Mesodermal cell (in vitro differentiated cells): Measurements from ENCODE around the gene LRRFIP1.

Experiments used
- H3K27ac ChIP-seq: 2 replicates; pipeline ENCODE4 v1.7.0; 2013; ENCODE audit warnings: mild to moderate bottlenecking, low read depth, low read length, moderate library complexity; ENCODE audit not compliant: severe bottlenecking
- H3K36me3 ChIP-seq: 2 replicates; pipeline ENCODE4 v1.7.1; 2013; ENCODE audit warnings: mild to moderate bottlenecking, low read length, moderate library complexity; ENCODE audit not compliant: control insufficient read depth, insufficient read depth
- H3K4me1 ChIP-seq: one replicate; pipeline ENCODE4 v1.7.1; 2013; ENCODE audit warnings: mild to moderate bottlenecking, low read length; ENCODE audit not compliant: insufficient read depth, control insufficient read depth, poor library complexity, severe bottlenecking
- H3K4me3 ChIP-seq: 2 replicates; pipeline ENCODE4 v1.7.0; 2013; ENCODE audit warnings: low read length, control low read depth, mild to moderate bottlenecking; ENCODE audit not compliant: insufficient read depth, poor library complexity, severe bottlenecking; ENCODE audit errors: extremely low read depth
- H3K9me3 ChIP-seq: 2 replicates; pipeline ENCODE4 v1.7.1; 2013; ENCODE audit warnings: mild to moderate bottlenecking, low read length, moderate library complexity; ENCODE audit not compliant: control insufficient read depth
- WGBS, 2 experiments: methylation state at CpG; one replicate each; pipeline ENCODE4 v1.1.5; 2013; ENCODE audit warnings: missing lambda C conversion rate in 2 of 2; ENCODE audit not compliant: insufficient coverage in 2 of 2; 5-methylcytosine and 5-hydroxymethylcytosine counted together

Gene LRRFIP1

DNA sequence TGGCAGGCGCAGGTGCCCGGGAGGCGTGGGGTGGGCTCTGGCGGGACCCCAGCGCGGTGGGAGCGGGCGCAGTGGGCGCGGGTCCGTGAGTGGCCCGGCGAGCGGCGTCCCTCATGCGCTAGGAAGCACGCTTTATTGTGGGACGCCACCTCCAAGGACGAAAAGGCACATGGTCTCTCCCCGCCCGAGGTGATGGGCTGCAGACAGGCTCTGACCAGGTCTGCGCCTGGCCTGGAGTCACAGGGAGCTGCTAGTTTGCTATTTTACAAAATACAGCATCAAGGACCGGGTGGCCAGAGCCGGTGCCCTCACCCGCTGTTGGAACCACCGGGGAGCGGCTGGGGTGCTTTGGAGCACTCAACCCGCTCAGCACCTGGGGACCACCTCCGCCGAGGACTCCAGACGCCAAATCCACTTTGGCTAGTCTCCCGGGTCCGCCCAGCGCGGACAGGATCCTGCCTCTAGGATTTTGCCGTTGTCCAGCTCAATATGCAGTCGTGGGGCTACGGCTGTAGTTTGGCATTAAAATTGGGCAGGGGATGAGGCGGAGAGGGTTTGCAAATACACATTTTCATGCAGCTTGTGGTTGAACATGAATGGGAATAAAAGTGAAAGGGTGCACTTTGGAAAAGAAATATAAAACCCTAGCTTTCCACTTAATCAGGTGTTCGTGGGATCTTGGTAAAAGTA is 65.4 kb downstream of the LRRFIP1 start:
- H3K4me1 ChIP-seq = peaks cover 44% of the 10 kb centered on the region
- H3K4me3 ChIP-seq = peak overlapping the region; percentile 78
- WGBS, 2 experiments = 1 to 3% methylated on average over 38 to 39 of the region's 40 CpGs
- no peaks in the 10 kb centered on the region for H3K9me3 ChIP-seq
- H3K27ac ChIP-seq = peak overlapping the region; percentile 49
- no peaks in the 10 kb centered on the region for H3K36me3 ChIP-seq

DNA sequence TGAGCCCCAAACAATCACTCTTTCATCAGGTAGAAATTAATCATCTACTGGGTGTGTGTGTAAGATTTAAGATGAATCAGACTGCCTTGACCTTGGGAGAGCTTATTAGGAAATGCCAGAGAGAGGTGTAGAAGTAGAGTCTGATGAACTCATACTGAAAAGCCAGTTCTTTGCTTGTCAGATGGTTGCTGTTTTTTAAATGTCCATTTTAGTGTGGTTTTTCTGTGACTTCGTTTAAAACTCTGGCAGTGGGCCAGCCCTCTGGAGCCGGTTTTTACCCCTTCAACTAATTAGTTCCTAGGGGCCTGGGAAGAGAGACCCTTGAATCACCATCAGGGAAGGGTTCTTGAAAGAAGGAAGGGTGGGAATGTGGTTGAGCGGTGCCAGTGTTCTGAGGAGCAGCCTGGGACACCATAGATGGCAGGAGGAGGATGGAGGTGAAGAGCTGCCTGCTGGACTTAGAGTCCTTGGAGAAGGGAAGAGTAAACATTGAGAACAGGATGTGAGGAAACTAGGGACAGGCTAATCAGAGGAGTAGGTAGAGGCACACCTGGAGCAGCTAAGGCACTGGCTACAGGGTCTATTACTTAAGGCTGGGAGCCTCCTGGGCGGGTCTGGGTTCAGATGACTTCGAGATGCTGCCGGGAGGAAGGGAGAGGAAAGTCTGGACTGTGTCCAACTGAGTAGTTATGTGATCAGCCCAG is 66.1 kb downstream of the LRRFIP1 start:
- Histone ChIP-seq H3K4me3 (peak overlapping the region; percentile 78), H3K9me3 (no peaks in the 10 kb centered on the region), H3K27ac (no peak overlapping the region), H3K36me3 (peaks cover 4% of the 10 kb centered on the region), H3K4me1 (peaks cover 47% of the 10 kb centered on the region)
- WGBS, 2 experiments = 77 to 90% methylated on average over 4 of the region's 6 CpGs

DNA sequence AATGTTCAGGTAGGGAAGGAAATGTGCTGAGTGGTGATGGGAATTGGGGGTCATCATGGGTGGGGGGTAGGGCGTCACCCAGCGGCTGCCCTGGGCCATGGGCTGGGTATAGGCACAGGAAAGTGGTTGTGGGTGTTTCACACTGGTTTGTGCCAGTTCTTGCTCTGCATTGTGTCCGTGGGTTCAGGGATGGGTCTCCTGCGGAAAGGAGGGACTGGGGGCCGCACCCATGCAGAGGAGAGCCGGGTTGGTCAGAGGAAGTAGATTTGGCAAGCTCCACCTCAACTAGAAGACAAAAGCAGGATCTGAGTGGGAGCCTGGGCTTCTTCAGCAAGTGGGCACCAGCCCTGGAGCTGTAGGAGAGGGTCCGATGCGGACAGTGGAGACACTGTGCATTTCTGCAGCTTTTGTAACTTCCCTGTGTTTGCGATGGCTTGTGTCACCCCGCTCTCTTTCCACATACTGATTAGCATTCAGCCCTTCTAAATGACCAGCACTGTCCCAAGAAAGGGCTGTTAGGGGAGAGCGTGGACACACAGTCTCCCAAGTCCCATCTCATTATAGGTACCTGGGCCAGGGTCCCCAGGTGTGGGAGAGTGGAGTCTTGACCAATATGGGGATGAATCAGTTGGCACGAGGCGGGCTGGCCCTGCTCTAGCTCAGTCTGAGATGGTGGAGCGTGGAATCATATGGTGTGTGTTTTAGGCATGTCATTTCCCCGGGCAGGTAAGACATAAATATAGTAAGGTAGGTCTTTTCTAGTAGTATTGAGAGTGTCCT is 67.2 kb downstream of the LRRFIP1 start:
- Histone ChIP-seq H3K36me3 (peaks cover 10% of the 10 kb centered on the region), H3K4me3 (no peak overlapping the region), H3K4me1 (peaks cover 48% of the 10 kb centered on the region), H3K9me3 (no peaks in the 10 kb centered on the region), H3K27ac (no peak overlapping the region)
- WGBS, 2 experiments = 93 to 94% methylated on average over 12 to 14 of the region's 15 CpGs

DNA sequence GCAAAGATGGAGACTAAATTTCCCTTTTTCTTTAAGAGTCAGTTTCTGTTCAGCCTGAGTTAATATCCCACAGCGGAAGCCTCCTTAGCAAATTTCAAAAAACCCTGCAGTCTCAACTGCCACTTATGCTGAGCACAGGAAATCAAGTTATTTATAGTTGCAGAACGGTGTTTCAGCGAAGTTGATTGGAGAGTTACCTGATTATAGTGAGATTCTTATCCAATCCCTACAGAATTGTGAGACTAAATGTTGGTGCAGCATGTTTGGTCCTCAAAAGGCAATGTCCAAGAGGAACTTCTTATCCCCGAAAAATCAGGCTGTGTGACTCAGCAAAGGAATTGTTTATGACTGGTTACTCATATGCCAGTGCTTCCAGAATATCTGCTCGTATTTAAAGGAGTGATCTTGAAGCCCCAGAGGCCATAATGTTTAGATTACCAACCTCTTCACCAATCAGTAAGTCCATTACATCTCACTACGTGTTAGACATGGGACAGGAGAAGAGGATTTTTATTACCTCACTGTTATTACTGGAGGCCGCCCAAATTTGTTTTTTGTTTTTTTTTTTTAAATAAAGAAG is 67.9 kb downstream of the LRRFIP1 start:
- peak overlapping the region; percentile 62 for H3K27ac ChIP-seq
- WGBS, 2 experiments = 93 to 95% methylated on average over 2 of the region's 7 CpGs
- H3K9me3 ChIP-seq = no peaks in the 10 kb centered on the region
- H3K36me3 ChIP-seq = peaks cover 10% of the 10 kb centered on the region
- H3K4me3 ChIP-seq = no peak overlapping the region
- peaks cover 55% of the 10 kb centered on the region for H3K4me1 ChIP-seq

DNA sequence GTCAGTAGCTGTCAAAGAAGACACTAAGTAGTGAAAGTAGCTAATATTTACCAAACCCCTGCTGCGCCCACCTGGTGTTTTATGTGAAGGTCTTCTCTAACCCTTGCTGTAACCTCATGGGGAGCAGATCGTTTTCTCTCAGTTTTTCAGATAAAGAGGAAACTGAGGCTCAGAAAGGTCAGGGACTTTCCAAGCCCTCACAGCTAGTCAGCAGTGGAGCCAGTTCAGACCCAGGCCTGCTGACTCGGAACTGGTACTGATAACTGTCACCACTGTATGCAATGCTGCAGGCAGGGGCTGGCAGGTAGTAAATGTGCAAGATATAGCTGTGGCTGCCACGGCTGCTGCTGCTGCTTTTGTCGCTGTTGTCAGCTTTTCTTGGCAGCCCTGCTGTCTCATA is 69.1 kb downstream of the LRRFIP1 start:
- peak overlapping the region; percentile 4 for H3K27ac ChIP-seq

DNA sequence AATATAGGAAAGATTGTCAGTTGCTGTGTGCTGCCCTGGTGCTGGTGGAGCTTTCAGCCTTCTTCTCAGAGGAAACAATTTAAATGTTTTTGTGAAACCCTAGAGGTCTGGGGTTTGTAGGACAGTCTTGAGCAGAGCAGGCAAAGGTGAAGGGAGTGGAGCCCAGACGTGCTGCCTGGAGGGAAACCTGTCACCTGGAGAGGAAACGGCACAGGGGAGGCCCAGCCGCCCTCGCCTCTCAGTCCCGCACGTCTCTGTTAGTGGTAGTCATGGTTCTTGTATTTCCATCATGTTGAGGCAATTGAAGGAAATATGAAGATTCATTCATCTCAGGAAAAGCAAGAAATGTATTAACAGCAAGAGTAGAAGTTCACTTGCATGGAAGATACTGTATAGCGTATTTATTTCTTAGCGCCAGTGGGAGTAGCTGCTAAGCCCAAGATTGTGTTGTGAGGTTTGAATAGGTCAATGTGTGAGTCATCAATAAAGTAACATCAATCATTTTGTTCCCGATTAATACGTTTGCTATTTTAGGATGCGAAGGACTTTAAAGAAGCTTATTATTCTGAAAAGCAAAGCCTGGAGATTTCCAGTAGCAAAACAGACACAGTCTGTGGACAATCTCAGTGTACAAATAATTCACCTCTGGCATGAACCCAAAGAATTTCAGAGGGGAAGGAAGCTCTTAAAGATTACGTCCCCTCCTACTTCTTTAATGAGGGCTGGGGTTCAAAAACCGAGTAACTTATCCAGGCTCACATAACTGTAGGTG is 70.4 kb downstream of the LRRFIP1 start:
- peaks cover 80% of the 10 kb centered on the region for H3K4me1 ChIP-seq
- no peak overlapping the region for H3K4me3 ChIP-seq
- WGBS, 2 experiments = 86 to 91% methylated on average over 6 to 10 of the region's 13 CpGs
- no peaks in the 10 kb centered on the region for H3K9me3 ChIP-seq
- H3K27ac ChIP-seq = no peak overlapping the region
- peaks cover 10% of the 10 kb centered on the region for H3K36me3 ChIP-seq

More for the DNA sequence above, 69.1 kb downstream of the LRRFIP1 start:
- H3K4me1 ChIP-seq = peaks cover 66% of the 10 kb centered on the region
- 54 to 56% methylated on average over 3 to 5 of the region's 5 CpGs for WGBS, 2 experiments
- H3K36me3 ChIP-seq = peaks cover 10% of the 10 kb centered on the region
- no peak overlapping the region for H3K4me3 ChIP-seq
- no peaks in the 10 kb centered on the region for H3K9me3 ChIP-seq

DNA sequence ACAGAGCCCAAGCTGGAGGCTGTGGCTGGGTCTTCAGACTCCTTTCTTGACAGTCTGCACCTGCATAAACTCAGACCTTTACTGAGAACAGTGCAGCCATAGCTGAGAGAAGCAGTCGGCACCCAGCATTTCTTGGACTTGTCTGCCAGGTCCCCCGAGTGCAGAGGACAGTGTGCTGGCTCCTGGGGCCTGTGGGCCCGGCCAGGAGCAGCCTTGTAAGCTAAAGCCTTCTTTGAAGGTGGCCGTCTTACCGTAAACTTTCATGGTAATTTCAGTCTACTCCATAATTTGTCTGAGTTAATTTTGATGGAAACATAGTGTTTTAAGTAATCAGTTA is 70.9 kb downstream of the LRRFIP1 start:
- Histone ChIP-seq H3K9me3 (no peaks in the 10 kb centered on the region), H3K36me3 (peaks cover 10% of the 10 kb centered on the region), H3K27ac (no peak overlapping the region), H3K4me1 (peaks cover 85% of the 10 kb centered on the region), H3K4me3 (no peak overlapping the region)
- WGBS, 2 experiments = 89 to 100% methylated on average over 5 of the region's 5 CpGs

DNA sequence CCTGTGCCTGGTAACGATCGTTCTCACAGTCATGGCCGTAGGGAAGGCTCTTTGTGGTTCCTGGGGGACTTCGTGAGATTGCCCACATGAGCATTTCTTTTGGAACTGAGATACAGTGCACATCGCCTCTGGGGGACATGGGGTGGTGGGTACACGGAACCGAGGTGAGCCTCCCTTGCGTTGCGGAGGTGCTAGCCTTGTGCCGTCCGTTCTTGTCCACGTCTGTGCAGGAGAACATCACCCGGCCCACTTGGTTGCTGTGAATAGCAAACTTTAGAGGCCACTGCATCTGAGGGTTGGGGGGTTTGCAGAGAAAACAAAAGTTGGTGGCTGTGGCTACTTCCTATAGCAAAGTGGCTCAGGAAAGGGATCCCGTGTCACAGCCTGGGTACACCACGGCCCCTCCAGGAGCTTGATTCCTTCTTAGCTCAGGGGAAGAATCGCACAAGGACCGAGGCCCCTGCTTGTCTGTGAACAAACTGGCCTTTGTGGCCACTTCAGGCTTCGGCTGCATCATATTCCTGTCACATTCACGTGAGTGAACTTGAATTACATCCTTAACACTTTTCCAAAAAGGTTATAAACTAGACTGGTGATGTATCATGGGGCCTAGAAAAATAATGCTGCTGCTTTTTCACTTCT is 72.6 kb downstream of the LRRFIP1 start:
- WGBS, 2 experiments = 98 to 99% methylated on average over 16 to 17 of the region's 19 CpGs
- H3K4me1 ChIP-seq = peaks cover 84% of the 10 kb centered on the region

DNA sequence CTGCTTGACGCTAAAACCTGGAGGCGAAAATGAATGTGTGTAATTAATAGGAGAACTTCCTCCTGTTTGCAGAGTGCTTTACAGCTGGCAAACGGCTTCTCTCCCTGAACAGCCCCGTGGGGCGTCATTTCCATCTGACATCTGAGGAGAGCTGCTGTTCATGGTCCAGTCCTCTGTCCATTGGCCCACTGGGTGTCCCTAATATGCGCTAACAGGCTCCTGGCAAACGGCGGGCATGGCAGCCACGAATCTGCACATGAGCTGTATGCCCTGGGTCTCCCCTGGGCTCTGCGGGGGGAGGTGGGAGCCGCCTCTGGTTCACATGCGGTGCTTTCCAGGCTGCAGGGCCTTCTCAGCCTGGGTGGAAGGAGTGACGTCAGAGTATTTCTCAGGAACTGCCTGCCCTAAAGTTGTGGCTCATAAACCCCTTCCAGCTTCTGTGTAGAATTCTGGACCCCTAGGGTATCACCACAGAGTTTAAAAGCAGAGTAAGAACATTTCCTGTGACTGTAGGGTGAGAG is 73.2 kb downstream of the LRRFIP1 start:
- Histone ChIP-seq H3K4me3 (no peak overlapping the region), H3K36me3 (peaks cover 17% of the 10 kb centered on the region), H3K9me3 (no peaks in the 10 kb centered on the region), H3K27ac (peak overlapping the region; percentile 95), H3K4me1 (peaks cover 81% of the 10 kb centered on the region)
- WGBS, 2 experiments = 75 to 81% methylated on average over 11 to 13 of the region's 13 CpGs

More for the DNA sequence above, 72.6 kb downstream of the LRRFIP1 start:
- Histone ChIP-seq H3K4me3 (no peak overlapping the region), H3K27ac (peak overlapping the region; percentile 95), H3K9me3 (no peaks in the 10 kb centered on the region), H3K36me3 (peaks cover 16% of the 10 kb centered on the region)
